Spleen (tissue), 7 donors: Measurements from ENCODE around the gene TNS1.

Experiments used
- CTCF ChIP-seq, 11 experiments: fragments of 200-600 bp in 7 of 11; fragments of 450-650 bp in 4 of 11; sonication (generic) in 4 of 11; IDR thresholded peaks in 8 of 11; conservative IDR thresholded peaks in 3 of 11; 1 replicate in 7 of 11; 2 replicates in 4 of 11; pipeline versions ENCODE4 v1.4.0 to v1.8.0; 2016 to 2021; ENCODE audit warnings: antibody characterized with exemption in 11 of 11, inconsistent platforms in 4 of 11, mild to moderate bottlenecking in 1 of 11
- POLR2A ChIP-seq, 3 donors: fragments of 450-650 bp; IDR thresholded peaks; one replicate each; pipeline ENCODE4 v1.5.1; 2017; ENCODE audit warnings: antibody characterized with exemption in 3 of 3, mild to moderate bottlenecking in 1 of 3
- POLR2AphosphoS5 ChIP-seq, 3 donors: sonication (generic); formaldehyde crosslinking; IDR thresholded peaks; one replicate each; pipeline ENCODE4 v1.5.1; 2017; ENCODE audit warnings: antibody characterized with exemption in 3 of 3
- donor health status: DM: no; HTN: no; CAD: no; lungs with moderate emphysema.
- donor health status: DM: no; HTN: no; CAD: no.
- donor health status: DM: no; HTN: no; CAD: no.

- no peak for TF ChIP-seq CTCF (IDR thresholded peaks at IDR 0.05 in 8 of 11, conservative IDR thresholded peaks at IDR 0.05 in 3 of 11)
- no peak for TF ChIP-seq POLR2A (IDR thresholded peaks at IDR 0.05)
- no peak for TF ChIP-seq POLR2AphosphoS5 (IDR thresholded peaks at IDR 0.05)
These were observed 47.6 kb downstream of the TNS1 start for GRCh38 chr2:217954971-217955740.
